Neural crest cell (in vitro differentiated cells): Measurements from ENCODE around the gene GALNS. TPM values are rescaled to one million over a fixed set of nuclear protein-coding genes. Genes with fewer than 3 reads are reported as not detected.
"Not testable (repeated sequence)": the region's sequence is repeated elsewhere in the genome, so short reads cannot be mapped to it uniquely, and the experiment has no call there.

Experiments
- DNase-seq: peaks from one replicate; pipeline ENCODE4 v3.0.0; 2021; ENCODE audit warnings: low read depth, mixed read lengths, low spot score
- H3K27ac Mint-ChIP-seq: one replicate; pipeline ENCODE4 v1.8.0; 2021; ENCODE audit warnings: mild to moderate bottlenecking, mixed read lengths; ENCODE audit not compliant: unreplicated experiment
- H3K27me3 Mint-ChIP-seq: 2 replicates; pipeline ENCODE4 v1.8.0; 2021; ENCODE audit warnings: low read depth, mild to moderate bottlenecking, mixed read lengths
- H3K36me3 Mint-ChIP-seq: 2 replicates; pipeline ENCODE4 v1.8.0; 2021; ENCODE audit warnings: low read depth, mild to moderate bottlenecking, mixed read lengths
- H3K4me1 Mint-ChIP-seq: 2 replicates; pipeline ENCODE4 v1.8.0; 2021; ENCODE audit warnings: mixed read lengths
- H3K4me3 Mint-ChIP-seq: one replicate; pipeline ENCODE4 v1.8.0; 2021; ENCODE audit warnings: mild to moderate bottlenecking, mixed read lengths
- H3K9me3 Mint-ChIP-seq: 2 replicates; pipeline ENCODE4 v1.8.0; 2021; ENCODE audit warnings: mixed read lengths
- CTCF ChIP-seq: fragments of 200-600 bp; sonication (generic); conservative IDR thresholded peaks from 2 replicates; pipeline ENCODE4 v1.5.0; 2021; ENCODE audit warnings: antibody characterized with exemption, mild to moderate bottlenecking
- total RNA-seq: library from RNA; stranded (reverse); gene quantifications from 2 replicates; pipeline ENCODE4 v1.2.1, GENCODE V29; 2021

GALNS gene
- total RNA-seq, 1 donor from 2014 or later: 19.7 TPM

- Mint-ChIP-seq H3K27me3 (no peaks in the 10 kb centered on the region), H3K4me3 (no peak overlapping the region), H3K9me3 (no peaks in the 10 kb centered on the region), H3K27ac (no peak overlapping the region), H3K36me3 (no peaks in the 10 kb centered on the region), H3K4me1 (no peaks in the 10 kb centered on the region)
- no peak for DNase-seq
- TF ChIP-seq CTCF: no peak
Measured at GRCh38 chr16:88773812-88774291, 82.9 kb downstream of the GALNS start.

DNA sequence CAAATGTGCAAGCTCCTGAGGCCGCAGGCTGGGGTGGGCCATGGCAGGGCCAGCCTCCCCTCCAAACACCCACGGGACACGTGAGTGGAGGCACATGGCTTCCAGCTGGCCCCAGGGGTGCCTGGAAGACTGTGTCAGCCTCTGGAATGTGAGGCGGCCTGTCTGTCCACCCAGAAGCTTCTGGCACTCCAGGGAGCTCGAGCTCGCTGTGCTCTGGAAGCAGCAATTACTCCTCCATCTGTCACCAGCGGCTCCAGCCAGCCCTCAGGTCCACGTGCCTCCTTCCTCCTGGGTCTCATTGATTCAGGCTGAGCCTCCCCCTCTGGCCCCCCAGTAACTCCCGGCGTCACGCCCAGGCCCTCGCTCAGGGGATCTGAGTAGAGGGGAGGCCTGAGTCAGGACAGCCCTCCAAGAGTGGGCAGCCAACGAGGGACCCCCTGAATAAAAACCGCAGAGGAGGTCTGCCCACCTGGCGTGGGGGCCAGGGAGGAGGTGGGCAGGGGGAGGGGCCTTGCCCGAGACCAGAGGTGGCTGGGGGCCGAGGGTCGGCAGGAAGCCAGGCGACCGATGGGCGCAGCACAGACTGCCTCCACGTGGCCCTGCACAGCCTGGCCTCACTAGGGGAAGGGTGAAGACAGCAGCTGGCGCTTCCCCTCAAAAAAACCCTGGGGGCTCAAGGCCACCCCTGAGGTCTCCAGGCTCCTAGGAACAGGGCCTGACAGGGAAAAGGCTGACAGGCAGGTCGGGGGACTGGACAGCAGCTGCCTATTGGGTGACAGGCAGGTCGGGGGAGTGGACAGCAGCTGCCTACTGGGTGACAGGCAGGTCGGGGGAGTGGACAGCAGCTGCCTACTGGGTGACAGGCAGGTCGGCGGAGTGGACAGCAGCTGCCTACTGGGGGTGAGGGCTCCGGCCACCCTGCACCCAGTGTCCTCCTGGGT is 83.6 kb downstream of the GALNS start:
- Mint-ChIP-seq H3K4me3 (no peak overlapping the region), H3K27me3 (no peaks in the 10 kb centered on the region), H3K36me3 (no peaks in the 10 kb centered on the region), H3K9me3 (no peaks in the 10 kb centered on the region), H3K4me1 (no peaks in the 10 kb centered on the region), H3K27ac (no peak overlapping the region)
- no peak for DNase-seq
- TF ChIP-seq CTCF: no peak

GRCh38 chr16:88771781-88772180 is 85.0 kb downstream of the GALNS start:
- H3K36me3 Mint-ChIP-seq, H3K4me1 Mint-ChIP-seq, H3K27me3 Mint-ChIP-seq, DNase-seq, H3K27ac Mint-ChIP-seq, H3K4me3 Mint-ChIP-seq, H3K9me3 Mint-ChIP-seq: not testable (repeated sequence)

DNA sequence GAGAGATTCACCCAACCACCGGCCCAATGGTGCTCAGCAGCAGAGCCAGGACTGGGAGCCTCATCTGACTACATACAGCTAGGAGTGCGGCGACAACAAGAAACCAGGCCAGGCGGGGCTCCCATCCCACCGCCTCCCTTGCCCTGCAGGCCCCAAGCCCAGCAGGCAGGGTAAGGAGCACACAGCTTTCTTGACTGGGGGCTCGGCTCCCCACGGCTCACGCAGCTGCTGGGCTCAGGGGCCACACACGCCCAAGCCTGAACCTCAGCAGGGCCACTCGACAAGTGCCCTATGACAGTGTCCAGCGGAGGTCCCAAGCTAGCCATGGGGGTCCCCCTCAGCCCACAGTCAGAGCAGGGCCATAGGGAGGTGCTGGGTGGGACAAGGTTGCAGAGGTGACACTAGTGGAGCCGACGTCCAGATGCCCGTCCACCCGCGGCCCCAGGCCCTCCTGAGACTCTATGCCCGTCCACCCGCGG is 85.4 kb downstream of the GALNS start:
- Mint-ChIP-seq H3K4me3 (no peak overlapping the region), H3K27ac (no peak overlapping the region), H3K9me3 (no peaks in the 10 kb centered on the region), H3K36me3 (no peaks in the 10 kb centered on the region), H3K4me1 (no peaks in the 10 kb centered on the region), H3K27me3 (no peaks in the 10 kb centered on the region)
- TF ChIP-seq CTCF: no peak
- no peak for DNase-seq

DNA sequence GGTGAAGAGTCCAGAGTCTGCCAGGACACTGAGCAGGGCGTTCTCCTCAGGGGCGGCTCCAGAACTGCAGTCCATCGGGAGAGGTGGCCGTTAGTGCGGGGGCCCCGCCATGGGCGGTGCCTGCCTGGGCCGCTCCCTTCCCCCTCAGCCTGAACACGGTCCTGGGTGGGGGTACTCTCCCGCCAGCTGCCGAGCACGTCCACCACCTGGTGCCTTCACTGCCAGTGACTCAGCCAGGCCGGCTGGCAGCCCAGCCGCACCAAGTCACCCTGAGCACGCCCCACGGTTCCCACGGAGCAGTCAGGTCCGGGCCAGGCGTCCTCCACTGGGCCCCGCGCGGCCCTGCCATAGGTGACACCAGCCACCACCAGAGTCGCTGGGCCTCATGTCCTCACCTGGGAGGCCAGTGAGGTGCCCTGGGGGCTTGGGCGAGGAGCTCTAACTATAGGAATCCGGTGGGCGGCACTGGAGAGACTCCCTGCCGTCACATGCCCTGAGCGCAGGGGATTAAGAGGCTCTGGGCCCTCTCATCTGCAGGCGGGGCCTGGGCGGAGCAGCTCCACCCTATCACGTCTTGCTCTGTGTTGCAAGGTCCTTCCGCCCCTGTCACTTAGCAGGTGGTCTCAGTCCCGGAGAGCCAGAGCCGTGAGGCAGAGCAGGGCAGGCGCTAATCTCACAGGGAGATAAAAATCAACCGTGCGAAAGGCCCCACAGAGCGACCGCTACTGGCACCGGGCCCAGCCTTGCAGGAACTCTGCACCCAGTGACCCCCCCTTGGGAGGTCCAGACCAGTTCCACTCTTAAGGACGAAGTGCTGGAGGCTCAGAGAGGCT is 86.1 kb downstream of the GALNS start:
- Mint-ChIP-seq H3K4me3 (no peak overlapping the region), H3K27ac (no peak overlapping the region)
- no peak for DNase-seq

More for the DNA sequence above, 86.1 kb downstream of the GALNS start:
- no peaks in the 10 kb centered on the region for H3K36me3 Mint-ChIP-seq
- no peaks in the 10 kb centered on the region for H3K9me3 Mint-ChIP-seq
- no peaks in the 10 kb centered on the region for H3K4me1 Mint-ChIP-seq
- TF ChIP-seq CTCF: no peak
- H3K27me3 Mint-ChIP-seq: no peaks in the 10 kb centered on the region
